ENCODE results near the gene CYP24A1. TPM values are rescaled to one million over a fixed set of nuclear protein-coding genes. Genes with fewer than 3 reads are reported as not detected.

Gene CYP24A1
- total and polyA plus RNA-seq, 2 donors (not counting 3 experiments of a cell fraction or from before 2014, with no cell fraction given) = not detected

- no peak overlapping the region for H3K27ac ChIP-seq (ENCODE audit: insufficient read depth, low read depth, low read length)
- TF ChIP-seq JUN (IDR thresholded peaks at IDR 0.05; ENCODE audit: borderline replicate concordance, insufficient read depth, insufficient read length, low read depth) = no peak
- no peak for TF ChIP-seq FOS (IDR thresholded peaks at IDR 0.05; ENCODE audit: borderline replicate concordance, insufficient read depth, low read length)
- no peak for TF ChIP-seq MYC (IDR thresholded peaks at IDR 0.05; ENCODE audit: low read depth, low read length)
- TF ChIP-seq, protein P1, sequence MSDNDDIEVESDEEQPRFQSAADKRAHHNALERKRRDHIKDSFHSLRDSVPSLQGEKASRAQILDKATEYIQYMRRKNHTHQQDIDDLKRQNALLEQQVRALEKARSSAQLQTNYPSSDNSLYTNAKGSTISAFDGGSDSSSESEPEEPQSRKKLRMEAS (IDR thresholded peaks at IDR 0.05; ENCODE audit: insufficient read depth, insufficient read length) = no peak
- TF ChIP-seq POLR2AphosphoS5 (IDR thresholded peaks at IDR 0.05; ENCODE audit: insufficient read depth, low read depth, low read length) = no peak
- no peak for TF ChIP-seq POLR2A (IDR thresholded peaks at IDR 0.05; ENCODE audit: low read depth, low read length)
- TF ChIP-seq, protein P2, sequence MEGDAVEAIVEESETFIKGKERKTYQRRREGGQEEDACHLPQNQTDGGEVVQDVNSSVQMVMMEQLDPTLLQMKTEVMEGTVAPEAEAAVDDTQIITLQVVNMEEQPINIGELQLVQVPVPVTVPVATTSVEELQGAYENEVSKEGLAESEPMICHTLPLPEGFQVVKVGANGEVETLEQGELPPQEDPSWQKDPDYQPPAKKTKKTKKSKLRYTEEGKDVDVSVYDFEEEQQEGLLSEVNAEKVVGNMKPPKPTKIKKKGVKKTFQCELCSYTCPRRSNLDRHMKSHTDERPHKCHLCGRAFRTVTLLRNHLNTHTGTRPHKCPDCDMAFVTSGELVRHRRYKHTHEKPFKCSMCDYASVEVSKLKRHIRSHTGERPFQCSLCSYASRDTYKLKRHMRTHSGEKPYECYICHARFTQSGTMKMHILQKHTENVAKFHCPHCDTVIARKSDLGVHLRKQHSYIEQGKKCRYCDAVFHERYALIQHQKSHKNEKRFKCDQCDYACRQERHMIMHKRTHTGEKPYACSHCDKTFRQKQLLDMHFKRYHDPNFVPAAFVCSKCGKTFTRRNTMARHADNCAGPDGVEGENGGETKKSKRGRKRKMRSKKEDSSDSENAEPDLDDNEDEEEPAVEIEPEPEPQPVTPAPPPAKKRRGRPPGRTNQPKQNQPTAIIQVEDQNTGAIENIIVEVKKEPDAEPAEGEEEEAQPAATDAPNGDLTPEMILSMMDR (IDR thresholded peaks at IDR 0.05; ENCODE audit: extremely low read depth in 1 of 2, insufficient read depth in 1 of 2, low read depth in 1 of 2, low read length in 2 of 2) = no peak
- H4K20me1 ChIP-seq (replicated peaks; ENCODE audit: control insufficient read depth, extremely low read depth, insufficient read depth, low read length) = no peaks in the 10 kb centered on the region
- DNase-seq (ENCODE audit: low read depth, low spot score) = no peak
- ChIA-PET CTCF (interaction anchor here (0.6 to 7.4 kb wide), 17 partner anchors 7 to 1888 kb away, joined by 3 to 116 read pairs (median 3); partner anchors contain the start of gene PFDN4), POLR2A (no interaction called here)
- H3K9me1 ChIP-seq (replicated peaks; ENCODE audit: control insufficient read depth, extremely low read depth, insufficient read depth, low read length) = no peaks in the 10 kb centered on the region
- H3K27me3 ChIP-seq (ENCODE audit: control insufficient read depth in 2 of 2, insufficient read depth in 2 of 2, low read length in 2 of 2) = no peaks in the 10 kb centered on the region
- BruUV-seq (replicated peaks) = no TSS peak
- intact Hi-C loops (cut with micrococcal nuclease) (no loop called here), dilution Hi-C loops (cut with MboI; ENCODE audit: extremely low pct_ligation_motif_present, low sequenced_read_pairs) (no loop called here)
- H2AFZ ChIP-seq (ENCODE audit: low read depth, low read length) = no peak overlapping the region
- no peak overlapping the region for H3K4me2 ChIP-seq (ENCODE audit: insufficient read depth, low read length)
- no peak overlapping the region for H3K4me3 ChIP-seq (replicated peaks in 1 of 3; ENCODE audit: insufficient read depth in 1 of 3, low read depth in 1 of 3, low read length in 3 of 3)
- no peak overlapping the region for H3K9ac ChIP-seq (replicated peaks; ENCODE audit: extremely low read depth, insufficient read depth, low read length)
- H3K79me2 ChIP-seq (ENCODE audit: control insufficient read depth, insufficient read depth, low read length) = no peaks in the 10 kb centered on the region
- H3K4me1 ChIP-seq (ENCODE audit: control insufficient read depth, extremely low read depth, insufficient read depth, low read length) = no peaks in the 10 kb centered on the region
- H3K9me3 ChIP-seq (replicated peaks; ENCODE audit: control insufficient read depth, insufficient read depth, low read length) = no peaks in the 10 kb centered on the region
- FAIRE-seq = no peak
- H3K36me3 ChIP-seq (ENCODE audit: control insufficient read depth in 2 of 2, extremely low read depth in 1 of 2, insufficient read depth in 2 of 2, low read length in 2 of 2) = no peaks in the 10 kb centered on the region
These were observed 26.9 kb upstream of the CYP24A1 start for GRCh38 chr20:54200487-54201267.
